K562 (cell line): ENCODE measurements around the gene ZNF410.

ENCODE experiments used
- CEBPB ChIP-seq: fragments of 450-650 bp; IDR thresholded peaks from 2 replicates; pipeline ENCODE4 v1.6.1; 2016; ENCODE audit warnings: missing genetic modification characterization, missing compliant biosample characterization
- ETV5 ChIP-seq: sonication (generic); formaldehyde crosslinking; IDR thresholded peaks from 2 replicates; pipeline ENCODE4 v1.4.0; 2020; ENCODE audit warnings: low read depth, mild to moderate bottlenecking, missing genetic modification reagents
- HDAC8 ChIP-seq: fragments of 450-650 bp; IDR thresholded peaks from 2 replicates; pipeline ENCODE4 v1.6.1; 2016; ENCODE audit warnings: mild to moderate bottlenecking, missing genetic modification characterization, moderate library complexity, missing compliant biosample characterization
- HNRNPUL1 ChIP-seq: fragments of 200-400 bp; formaldehyde crosslinking; IDR thresholded peaks from 2 replicates; pipeline ENCODE4 v1.6.1; 2017; ENCODE audit warnings: low read length
- MCM5 ChIP-seq: fragments of 450-650 bp; IDR thresholded peaks from 2 replicates; pipeline ENCODE4 v1.6.1; 2016; ENCODE audit warnings: low read depth
- MYC ChIP-seq, 2 experiments: fragments of 250-450 bp in 1 of 2; sonication (Bioruptor Pico) in 1 of 2; IDR thresholded peaks; 2 replicates each; pipeline versions ENCODE4 v1.5.1 to v1.6.1; 2012 to 2021; ENCODE audit warnings: low read depth in 2 of 2, borderline replicate concordance in 1 of 2, improper control_type of control experiment in 1 of 2, low read length in 1 of 2, mild to moderate bottlenecking in 1 of 2, moderate library complexity in 1 of 2
- NFIX ChIP-seq: fragments of 250-450 bp; sonication (Bioruptor Pico); IDR thresholded peaks from 2 replicates; pipeline ENCODE4 v1.4.0; 2020; ENCODE audit warnings: low read depth, mild to moderate bottlenecking, moderate library complexity
- POLR2A ChIP-seq: fragments of 450-650 bp; conservative IDR thresholded peaks from 2 replicates; pipeline ENCODE4 v1.6.1; 2016
- POLR2AphosphoS5 ChIP-seq: IDR thresholded peaks from 2 replicates; pipeline ENCODE4 v1.6.1; 2011; ENCODE audit warnings: mild to moderate bottlenecking, low read depth, low read length, moderate library complexity; ENCODE audit not compliant: control insufficient read depth, insufficient read depth
- SMARCB1 ChIP-seq: IDR thresholded peaks from 2 replicates; pipeline ENCODE4 v1.6.1; 2011; ENCODE audit warnings: improper control_type of control experiment, low read depth; ENCODE audit not compliant: insufficient read length
- ZNF253 ChIP-seq: fragments of 250-450 bp; sonication (Bioruptor Pico); conservative IDR thresholded peaks from 2 replicates; pipeline ENCODE4 v1.6.1; 2021; ENCODE audit warnings: mild to moderate bottlenecking
- ZNF263 ChIP-seq: sonication (generic); formaldehyde crosslinking; IDR thresholded peaks from 2 replicates; pipeline ENCODE4 v1.8.0; 2022; ENCODE audit warnings: mild to moderate bottlenecking, missing genetic modification reagents, borderline replicate concordance
- TF ChIP-seq, protein P1 (sequence below): fragments of 250-450 bp; sonication (Bioruptor Pico); IDR thresholded peaks from 2 replicates; pipeline ENCODE4 v1.4.0; 2020; ENCODE audit warnings: mild to moderate bottlenecking, moderate library complexity
- TF ChIP-seq, protein P2 (sequence below), 2 experiments: fragments of 450-650 bp; formaldehyde crosslinking in 1 of 2; IDR thresholded peaks; 2 replicates each; pipeline versions ENCODE4 v1.4.0 to v1.6.1; 2014 to 2020; ENCODE audit warnings: mild to moderate bottlenecking in 2 of 2, borderline replicate concordance in 1 of 2, low read depth in 1 of 2

DNA sequence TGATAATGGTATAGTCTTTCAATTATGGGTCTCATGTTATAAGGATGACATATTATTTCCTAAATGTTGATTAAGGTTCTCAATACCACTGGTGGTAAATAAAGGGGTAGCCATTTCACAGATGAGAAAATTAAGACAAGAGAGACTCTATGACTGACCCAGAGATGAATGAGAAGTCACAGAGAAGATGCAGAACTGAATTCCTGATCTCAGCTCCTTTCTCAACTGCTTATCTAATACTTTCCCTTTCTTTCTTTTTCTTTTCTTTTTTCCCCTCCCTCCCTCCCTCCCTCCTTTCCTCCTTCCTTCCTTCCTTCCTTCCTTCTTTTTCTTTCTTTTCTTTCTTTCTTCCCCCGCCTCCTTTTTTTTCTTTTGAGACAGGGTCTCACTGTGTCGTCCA lies 43.4 kb upstream of the ZNF410 start:
- TF ChIP-seq ETV5 (no peak), MYC (IDR thresholded peaks at IDR 0.05; ENCODE audit: low read depth, low read length) (no peak), MYC (CRISPR knock-in tag; IDR thresholded peaks at IDR 0.05; ENCODE audit: borderline replicate concordance, low read depth) (no peak), NFIX (CRISPR knock-in tag) (no peak), ZNF263 (CRISPR knock-in tag) (no peak), SMARCB1 (no peak), HNRNPUL1 (no peak), HDAC8 (tag) (no peak), ZNF253 (CRISPR knock-in tag) (no peak), POLR2A (no peak), CEBPB (tag) (no peak), POLR2AphosphoS5 (no peak), MCM5 (no peak)
- TF ChIP-seq, protein P1, sequence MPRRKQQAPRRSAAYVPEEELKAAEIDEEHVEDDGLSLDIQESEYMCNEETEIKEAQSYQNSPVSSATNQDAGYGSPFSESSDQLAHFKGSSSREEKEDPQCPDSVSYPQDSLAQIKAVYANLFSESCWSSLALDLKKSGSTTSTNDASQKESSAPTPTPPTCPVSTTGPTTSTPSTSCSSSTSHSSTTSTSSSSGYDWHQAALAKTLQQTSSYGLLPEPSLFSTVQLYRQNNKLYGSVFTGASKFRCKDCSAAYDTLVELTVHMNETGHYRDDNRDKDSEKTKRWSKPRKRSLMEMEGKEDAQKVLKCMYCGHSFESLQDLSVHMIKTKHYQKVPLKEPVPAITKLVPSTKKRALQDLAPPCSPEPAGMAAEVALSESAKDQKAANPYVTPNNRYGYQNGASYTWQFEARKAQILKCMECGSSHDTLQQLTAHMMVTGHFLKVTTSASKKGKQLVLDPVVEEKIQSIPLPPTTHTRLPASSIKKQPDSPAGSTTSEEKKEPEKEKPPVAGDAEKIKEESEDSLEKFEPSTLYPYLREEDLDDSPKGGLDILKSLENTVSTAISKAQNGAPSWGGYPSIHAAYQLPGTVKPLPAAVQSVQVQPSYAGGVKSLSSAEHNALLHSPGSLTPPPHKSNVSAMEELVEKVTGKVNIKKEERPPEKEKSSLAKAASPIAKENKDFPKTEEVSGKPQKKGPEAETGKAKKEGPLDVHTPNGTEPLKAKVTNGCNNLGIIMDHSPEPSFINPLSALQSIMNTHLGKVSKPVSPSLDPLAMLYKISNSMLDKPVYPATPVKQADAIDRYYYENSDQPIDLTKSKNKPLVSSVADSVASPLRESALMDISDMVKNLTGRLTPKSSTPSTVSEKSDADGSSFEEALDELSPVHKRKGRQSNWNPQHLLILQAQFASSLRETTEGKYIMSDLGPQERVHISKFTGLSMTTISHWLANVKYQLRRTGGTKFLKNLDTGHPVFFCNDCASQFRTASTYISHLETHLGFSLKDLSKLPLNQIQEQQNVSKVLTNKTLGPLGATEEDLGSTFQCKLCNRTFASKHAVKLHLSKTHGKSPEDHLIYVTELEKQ (CRISPR knock-in tag), result no peak
- TF ChIP-seq, protein P2, sequence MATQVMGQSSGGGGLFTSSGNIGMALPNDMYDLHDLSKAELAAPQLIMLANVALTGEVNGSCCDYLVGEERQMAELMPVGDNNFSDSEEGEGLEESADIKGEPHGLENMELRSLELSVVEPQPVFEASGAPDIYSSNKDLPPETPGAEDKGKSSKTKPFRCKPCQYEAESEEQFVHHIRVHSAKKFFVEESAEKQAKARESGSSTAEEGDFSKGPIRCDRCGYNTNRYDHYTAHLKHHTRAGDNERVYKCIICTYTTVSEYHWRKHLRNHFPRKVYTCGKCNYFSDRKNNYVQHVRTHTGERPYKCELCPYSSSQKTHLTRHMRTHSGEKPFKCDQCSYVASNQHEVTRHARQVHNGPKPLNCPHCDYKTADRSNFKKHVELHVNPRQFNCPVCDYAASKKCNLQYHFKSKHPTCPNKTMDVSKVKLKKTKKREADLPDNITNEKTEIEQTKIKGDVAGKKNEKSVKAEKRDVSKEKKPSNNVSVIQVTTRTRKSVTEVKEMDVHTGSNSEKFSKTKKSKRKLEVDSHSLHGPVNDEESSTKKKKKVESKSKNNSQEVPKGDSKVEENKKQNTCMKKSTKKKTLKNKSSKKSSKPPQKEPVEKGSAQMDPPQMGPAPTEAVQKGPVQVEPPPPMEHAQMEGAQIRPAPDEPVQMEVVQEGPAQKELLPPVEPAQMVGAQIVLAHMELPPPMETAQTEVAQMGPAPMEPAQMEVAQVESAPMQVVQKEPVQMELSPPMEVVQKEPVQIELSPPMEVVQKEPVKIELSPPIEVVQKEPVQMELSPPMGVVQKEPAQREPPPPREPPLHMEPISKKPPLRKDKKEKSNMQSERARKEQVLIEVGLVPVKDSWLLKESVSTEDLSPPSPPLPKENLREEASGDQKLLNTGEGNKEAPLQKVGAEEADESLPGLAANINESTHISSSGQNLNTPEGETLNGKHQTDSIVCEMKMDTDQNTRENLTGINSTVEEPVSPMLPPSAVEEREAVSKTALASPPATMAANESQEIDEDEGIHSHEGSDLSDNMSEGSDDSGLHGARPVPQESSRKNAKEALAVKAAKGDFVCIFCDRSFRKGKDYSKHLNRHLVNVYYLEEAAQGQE (IDR thresholded peaks at IDR 0.05; ENCODE audit: borderline replicate concordance), result no peak
- TF ChIP-seq, protein P2 (CRISPR knock-in tag; IDR thresholded peaks at IDR 0.05; ENCODE audit: low read depth), result no peak
